Measurements from ENCODE around the gene SH3RF3.

The SH3RF3 gene

GRCh38 chr2:109450574-109451273 is 321.7 kb downstream of the SH3RF3 start:
- Mint-ChIP-seq H3K27ac (ENCODE audit: low read depth) (no peak overlapping the region), H3K4me1 (no peaks in the 10 kb centered on the region), H3K27me3 (peaks cover 13% of the 10 kb centered on the region), H3K9me3 (peaks cover under 1% of the 10 kb centered on the region), H3K36me3 (ENCODE audit: insufficient read depth) (peaks cover 2% of the 10 kb centered on the region), H3K4me3 (no peak overlapping the region)
- DNase-seq (ENCODE audit: low spot score in 2 of 2) (no peak), ATAC-seq (replicated peaks; ENCODE audit: extremely low read depth, poor library complexity, severe bottlenecking) (no peak)

- Mint-ChIP-seq H3K4me3 (no peak overlapping the region), H3K9me3 (no peaks in the 10 kb centered on the region), H3K27ac (ENCODE audit: low read depth) (no peak overlapping the region), H3K4me1 (no peaks in the 10 kb centered on the region), H3K36me3 (ENCODE audit: insufficient read depth) (peaks cover 2% of the 10 kb centered on the region), H3K27me3 (peaks cover 13% of the 10 kb centered on the region)
- ATAC-seq (replicated peaks; ENCODE audit: extremely low read depth, poor library complexity, severe bottlenecking) (no peak), DNase-seq (ENCODE audit: low spot score in 2 of 2) (no peak)
Observed at GRCh38 chr2:109451671-109452070, 322.7 kb downstream of the SH3RF3 start.

DNA sequence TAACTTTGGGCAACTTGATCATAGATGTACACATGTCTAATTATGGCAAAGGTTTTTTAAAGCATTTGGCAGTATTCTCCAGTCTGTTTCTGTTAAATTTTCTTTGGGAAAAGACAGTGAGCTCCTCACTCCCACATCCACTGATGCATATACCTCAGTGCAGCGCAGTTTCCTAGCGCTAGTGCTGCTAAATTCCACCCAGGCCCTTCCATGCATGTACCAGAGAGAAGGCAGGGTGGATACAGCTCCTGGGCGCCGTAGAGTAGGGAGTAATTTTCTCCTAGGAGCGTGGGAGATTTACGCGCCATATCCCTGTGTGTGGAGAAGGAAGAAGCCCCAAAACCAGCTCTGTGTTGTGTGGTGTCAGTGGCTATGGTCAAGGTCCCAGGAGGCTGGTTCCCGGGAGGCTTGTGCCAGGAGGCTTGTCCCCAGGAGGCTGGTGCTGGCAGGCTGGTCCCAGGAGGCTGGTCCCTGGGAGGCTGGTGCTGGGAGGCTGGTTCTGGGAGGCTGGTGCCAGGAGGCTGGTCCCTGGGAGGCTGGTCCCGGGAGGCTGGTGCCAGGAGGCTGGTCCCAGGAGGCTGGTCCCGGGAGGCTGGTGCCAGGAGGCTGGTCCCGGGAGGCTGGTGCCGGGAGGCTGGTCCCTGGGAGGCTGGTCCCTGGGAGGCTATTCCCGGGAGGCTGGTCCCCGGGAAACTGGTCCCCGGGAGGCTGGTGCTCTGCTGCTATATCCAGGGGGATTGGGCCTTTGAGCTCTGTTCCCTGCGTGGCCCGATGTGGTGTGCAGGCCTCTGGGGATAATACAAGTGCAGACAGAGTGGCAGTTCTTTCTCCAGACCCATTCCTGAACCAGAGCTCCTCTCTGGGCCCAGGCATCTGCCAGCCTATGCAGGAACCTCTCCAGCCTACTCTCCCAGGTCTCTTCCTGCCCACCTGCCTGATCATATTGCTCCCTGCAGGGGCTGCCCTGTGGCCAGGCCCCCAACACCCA is 323.6 kb downstream of the SH3RF3 start:
- no peaks in the 10 kb centered on the region for H3K4me1 Mint-ChIP-seq
- H3K27ac Mint-ChIP-seq (ENCODE audit: low read depth): no peak overlapping the region
- no peak for ATAC-seq (replicated peaks; ENCODE audit: extremely low read depth, poor library complexity, severe bottlenecking)
- peaks cover 1% of the 10 kb centered on the region for H3K36me3 Mint-ChIP-seq (ENCODE audit: insufficient read depth)
- H3K27me3 Mint-ChIP-seq: peaks cover 13% of the 10 kb centered on the region
- H3K4me3 Mint-ChIP-seq: no peak overlapping the region
- no peaks in the 10 kb centered on the region for H3K9me3 Mint-ChIP-seq
- DNase-seq (ENCODE audit: low spot score in 2 of 2): no peak

- Mint-ChIP-seq H3K4me3 (no peak overlapping the region), H3K4me1 (no peaks in the 10 kb centered on the region), H3K27me3 (peaks cover 13% of the 10 kb centered on the region), H3K9me3 (no peaks in the 10 kb centered on the region), H3K27ac (ENCODE audit: low read depth) (no peak overlapping the region), H3K36me3 (ENCODE audit: insufficient read depth) (no peaks in the 10 kb centered on the region)
- no peak for DNase-seq (ENCODE audit: low spot score in 2 of 2)
- no peak for ATAC-seq (replicated peaks; ENCODE audit: extremely low read depth, poor library complexity, severe bottlenecking)
Observed at GRCh38 chr2:109453371-109453995, 324.5 kb downstream of the SH3RF3 start.

GRCh38 chr2:109454304-109454703 is 325.3 kb downstream of the SH3RF3 start:
- no peak overlapping the region for H3K4me3 Mint-ChIP-seq
- no peak overlapping the region for H3K27ac Mint-ChIP-seq (ENCODE audit: low read depth)
- H3K27me3 Mint-ChIP-seq: peaks cover 13% of the 10 kb centered on the region
- H3K4me1 Mint-ChIP-seq: no peaks in the 10 kb centered on the region
- DNase-seq (ENCODE audit: low spot score in 2 of 2) (no peak), ATAC-seq (replicated peaks; ENCODE audit: extremely low read depth, poor library complexity, severe bottlenecking) (no peak)
- no peaks in the 10 kb centered on the region for H3K9me3 Mint-ChIP-seq
- H3K36me3 Mint-ChIP-seq (ENCODE audit: insufficient read depth): no peaks in the 10 kb centered on the region

DNA sequence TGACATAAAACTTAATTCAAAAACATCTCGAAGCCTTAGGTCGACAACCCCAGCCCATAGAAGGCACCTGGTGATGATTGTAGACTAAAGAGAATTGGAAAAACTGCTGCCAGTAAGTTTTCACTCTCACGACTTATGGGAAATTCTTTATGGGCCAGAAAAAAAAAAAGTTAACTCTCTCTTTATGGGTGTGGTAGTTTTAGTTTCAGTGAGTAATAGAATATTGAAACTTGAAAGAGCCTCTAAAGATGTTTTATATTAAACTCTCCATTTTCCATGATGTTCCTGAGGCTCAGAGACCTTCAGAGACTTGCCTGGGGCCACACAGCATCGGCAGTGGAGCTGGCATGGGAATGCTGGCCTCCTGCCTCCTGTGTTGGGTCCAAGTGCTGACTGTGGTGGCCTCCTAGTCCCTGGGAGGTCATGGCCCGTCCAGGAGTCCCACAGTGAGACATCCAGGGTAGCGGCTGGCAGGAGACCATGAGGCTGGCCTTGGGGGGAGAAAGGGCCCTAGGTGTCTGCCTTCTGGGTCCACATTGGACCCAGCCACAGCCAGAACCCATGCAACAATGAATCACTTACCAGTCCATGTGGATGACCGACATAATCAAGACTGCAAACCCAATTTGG is 325.9 kb downstream of the SH3RF3 start:
- H3K27ac Mint-ChIP-seq (ENCODE audit: low read depth): no peak overlapping the region
- H3K27me3 Mint-ChIP-seq: peaks cover 13% of the 10 kb centered on the region
- H3K4me3 Mint-ChIP-seq: no peak overlapping the region
- ATAC-seq (replicated peaks; ENCODE audit: extremely low read depth, poor library complexity, severe bottlenecking) (no peak), DNase-seq (ENCODE audit: low spot score in 2 of 2) (no peak)
- H3K36me3 Mint-ChIP-seq (ENCODE audit: insufficient read depth): no peaks in the 10 kb centered on the region
- no peaks in the 10 kb centered on the region for H3K4me1 Mint-ChIP-seq
- no peaks in the 10 kb centered on the region for H3K9me3 Mint-ChIP-seq

GRCh38 chr2:109455731-109456691 is 327.0 kb downstream of the SH3RF3 start:
- ATAC-seq (replicated peaks; ENCODE audit: extremely low read depth, poor library complexity, severe bottlenecking): no peak
- Mint-ChIP-seq H3K4me3 (no peak overlapping the region), H3K27me3 (peaks cover 13% of the 10 kb centered on the region), H3K4me1 (no peaks in the 10 kb centered on the region), H3K36me3 (ENCODE audit: insufficient read depth) (no peaks in the 10 kb centered on the region), H3K9me3 (no peaks in the 10 kb centered on the region), H3K27ac (ENCODE audit: low read depth) (no peak overlapping the region)
- no peak for DNase-seq (ENCODE audit: low spot score in 2 of 2)

DNA sequence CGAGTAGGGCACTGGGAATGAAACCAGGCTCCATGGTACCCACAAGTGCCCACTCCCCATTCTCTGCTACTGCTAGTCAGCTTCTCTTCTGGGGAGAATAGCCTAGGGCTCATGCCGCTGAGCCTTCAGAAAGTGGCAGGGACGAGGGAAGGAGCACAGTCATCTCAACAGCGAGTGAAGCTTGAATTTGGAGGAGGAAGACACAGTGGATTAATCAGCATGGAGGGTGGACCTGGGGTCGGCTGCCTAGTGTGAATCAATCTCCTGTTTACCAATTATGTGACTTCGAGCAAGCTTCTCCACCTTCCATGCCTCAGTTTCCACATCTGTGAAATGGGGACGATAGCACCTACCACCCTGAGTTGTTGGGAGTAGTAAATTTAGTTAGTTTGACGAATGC is 327.8 kb downstream of the SH3RF3 start:
- Mint-ChIP-seq H3K4me3 (no peak overlapping the region), H3K4me1 (no peaks in the 10 kb centered on the region), H3K27me3 (peaks cover 11% of the 10 kb centered on the region), H3K27ac (ENCODE audit: low read depth) (no peak overlapping the region), H3K9me3 (no peaks in the 10 kb centered on the region), H3K36me3 (ENCODE audit: insufficient read depth) (no peaks in the 10 kb centered on the region)
- DNase-seq (ENCODE audit: low spot score in 2 of 2): no peak
- no peak for ATAC-seq (replicated peaks; ENCODE audit: extremely low read depth, poor library complexity, severe bottlenecking)

GRCh38 chr2:109457366-109457765 is 328.4 kb downstream of the SH3RF3 start:
- no peaks in the 10 kb centered on the region for H3K36me3 Mint-ChIP-seq (ENCODE audit: insufficient read depth)
- DNase-seq (ENCODE audit: low spot score in 2 of 2): no peak
- H3K9me3 Mint-ChIP-seq: no peaks in the 10 kb centered on the region
- H3K27me3 Mint-ChIP-seq: peaks cover 7% of the 10 kb centered on the region
- no peak overlapping the region for H3K27ac Mint-ChIP-seq (ENCODE audit: low read depth)
- H3K4me1 Mint-ChIP-seq: no peaks in the 10 kb centered on the region
- H3K4me3 Mint-ChIP-seq: no peak overlapping the region
- ATAC-seq (replicated peaks; ENCODE audit: extremely low read depth, poor library complexity, severe bottlenecking): no peak

- no peak for DNase-seq (ENCODE audit: low spot score in 2 of 2)
- Mint-ChIP-seq H3K9me3 (no peaks in the 10 kb centered on the region), H3K36me3 (ENCODE audit: insufficient read depth) (no peaks in the 10 kb centered on the region), H3K4me3 (no peak overlapping the region), H3K27me3 (peaks cover 7% of the 10 kb centered on the region), H3K27ac (ENCODE audit: low read depth) (no peak overlapping the region), H3K4me1 (no peaks in the 10 kb centered on the region)
- ATAC-seq (replicated peaks; ENCODE audit: extremely low read depth, poor library complexity, severe bottlenecking): no peak
Observed at GRCh38 chr2:109457794-109458193, 328.8 kb downstream of the SH3RF3 start.

DNA sequence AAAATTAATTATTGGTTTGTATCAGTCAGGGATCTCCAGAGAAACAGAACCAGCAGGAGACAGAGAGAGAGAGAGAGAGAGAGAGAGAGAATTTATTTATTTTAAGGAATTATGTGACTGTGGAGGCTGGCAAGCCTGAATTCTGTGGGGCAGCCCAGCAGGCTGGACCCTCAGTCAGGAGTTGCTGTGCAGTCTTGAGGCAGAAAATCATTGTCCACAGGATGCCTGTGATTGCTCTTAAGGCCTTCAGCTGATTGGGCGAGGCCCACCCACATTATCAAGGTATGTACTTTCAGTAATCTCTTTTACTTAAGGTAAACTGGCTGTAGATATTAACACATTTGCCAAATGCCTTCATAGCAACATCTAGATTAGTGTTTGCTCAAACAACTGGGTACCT is 329.5 kb downstream of the SH3RF3 start:
- H3K27ac Mint-ChIP-seq (ENCODE audit: low read depth): no peak overlapping the region
- H3K4me3 Mint-ChIP-seq: no peak overlapping the region
- ATAC-seq (replicated peaks; ENCODE audit: extremely low read depth, poor library complexity, severe bottlenecking): no peak
- H3K27me3 Mint-ChIP-seq: peaks cover 7% of the 10 kb centered on the region
- H3K36me3 Mint-ChIP-seq (ENCODE audit: insufficient read depth): no peaks in the 10 kb centered on the region
- DNase-seq (ENCODE audit: low spot score in 2 of 2): no peak
- H3K4me1 Mint-ChIP-seq: no peaks in the 10 kb centered on the region
- H3K9me3 Mint-ChIP-seq: no peaks in the 10 kb centered on the region
